ENCODE data around the gene BTBD2. TPM values are rescaled to one million over a fixed set of nuclear protein-coding genes. Genes with fewer than 3 reads are reported as not detected.
A peak's percentile ranks its signal among the peaks of the same experiment; 100 is the strongest.

The BTBD2 gene
- total and polyA plus RNA-seq, 2 of the 13 experiments (the other 11 are each of a cell fraction or from before 2014, with no cell fraction given): 28.1 to 45.3 TPM

DNA sequence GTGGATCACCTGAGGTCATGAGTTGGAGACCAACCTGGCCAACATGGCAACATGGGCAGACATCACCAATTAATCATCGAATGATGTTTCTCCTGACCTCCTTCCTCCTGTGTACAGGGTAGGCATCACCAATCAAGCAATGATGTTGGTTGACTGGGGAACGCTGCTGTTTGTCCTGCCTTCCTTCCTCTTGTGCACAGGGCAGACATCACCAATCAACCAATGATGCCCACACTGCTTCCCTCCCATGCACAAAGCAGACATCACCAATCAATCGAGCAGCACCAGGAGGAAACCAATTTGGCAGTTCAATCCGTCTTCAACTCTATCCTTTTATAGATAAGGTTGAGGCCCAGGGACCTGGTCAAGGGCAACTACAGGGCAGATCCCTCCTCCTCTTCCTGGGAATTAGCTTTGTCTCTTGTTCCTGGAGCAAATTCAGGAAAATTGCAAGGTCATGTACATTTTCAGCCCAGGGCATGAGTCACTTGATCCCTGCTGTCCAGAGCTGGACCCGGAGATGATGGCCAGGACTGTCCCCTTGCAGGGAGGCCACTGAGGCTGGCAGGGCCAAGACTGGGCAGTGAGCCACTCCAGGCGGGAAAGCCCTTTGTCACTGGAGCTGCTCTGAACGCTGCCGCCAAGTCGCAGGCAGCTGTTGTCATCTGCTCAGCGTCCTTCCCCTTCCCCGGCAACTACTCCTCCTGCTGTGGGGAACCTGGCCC is 79.9 kb downstream of the BTBD2 start (continued):
- peak; percentile 35 for TF ChIP-seq XRCC5 (optimal IDR thresholded peaks at IDR 0.05; ENCODE audit: low read length)
- no peak for TF ChIP-seq ZNF207 (IDR thresholded peaks at IDR 0.05; ENCODE audit: borderline replicate concordance)
- TF ChIP-seq, protein P1, sequence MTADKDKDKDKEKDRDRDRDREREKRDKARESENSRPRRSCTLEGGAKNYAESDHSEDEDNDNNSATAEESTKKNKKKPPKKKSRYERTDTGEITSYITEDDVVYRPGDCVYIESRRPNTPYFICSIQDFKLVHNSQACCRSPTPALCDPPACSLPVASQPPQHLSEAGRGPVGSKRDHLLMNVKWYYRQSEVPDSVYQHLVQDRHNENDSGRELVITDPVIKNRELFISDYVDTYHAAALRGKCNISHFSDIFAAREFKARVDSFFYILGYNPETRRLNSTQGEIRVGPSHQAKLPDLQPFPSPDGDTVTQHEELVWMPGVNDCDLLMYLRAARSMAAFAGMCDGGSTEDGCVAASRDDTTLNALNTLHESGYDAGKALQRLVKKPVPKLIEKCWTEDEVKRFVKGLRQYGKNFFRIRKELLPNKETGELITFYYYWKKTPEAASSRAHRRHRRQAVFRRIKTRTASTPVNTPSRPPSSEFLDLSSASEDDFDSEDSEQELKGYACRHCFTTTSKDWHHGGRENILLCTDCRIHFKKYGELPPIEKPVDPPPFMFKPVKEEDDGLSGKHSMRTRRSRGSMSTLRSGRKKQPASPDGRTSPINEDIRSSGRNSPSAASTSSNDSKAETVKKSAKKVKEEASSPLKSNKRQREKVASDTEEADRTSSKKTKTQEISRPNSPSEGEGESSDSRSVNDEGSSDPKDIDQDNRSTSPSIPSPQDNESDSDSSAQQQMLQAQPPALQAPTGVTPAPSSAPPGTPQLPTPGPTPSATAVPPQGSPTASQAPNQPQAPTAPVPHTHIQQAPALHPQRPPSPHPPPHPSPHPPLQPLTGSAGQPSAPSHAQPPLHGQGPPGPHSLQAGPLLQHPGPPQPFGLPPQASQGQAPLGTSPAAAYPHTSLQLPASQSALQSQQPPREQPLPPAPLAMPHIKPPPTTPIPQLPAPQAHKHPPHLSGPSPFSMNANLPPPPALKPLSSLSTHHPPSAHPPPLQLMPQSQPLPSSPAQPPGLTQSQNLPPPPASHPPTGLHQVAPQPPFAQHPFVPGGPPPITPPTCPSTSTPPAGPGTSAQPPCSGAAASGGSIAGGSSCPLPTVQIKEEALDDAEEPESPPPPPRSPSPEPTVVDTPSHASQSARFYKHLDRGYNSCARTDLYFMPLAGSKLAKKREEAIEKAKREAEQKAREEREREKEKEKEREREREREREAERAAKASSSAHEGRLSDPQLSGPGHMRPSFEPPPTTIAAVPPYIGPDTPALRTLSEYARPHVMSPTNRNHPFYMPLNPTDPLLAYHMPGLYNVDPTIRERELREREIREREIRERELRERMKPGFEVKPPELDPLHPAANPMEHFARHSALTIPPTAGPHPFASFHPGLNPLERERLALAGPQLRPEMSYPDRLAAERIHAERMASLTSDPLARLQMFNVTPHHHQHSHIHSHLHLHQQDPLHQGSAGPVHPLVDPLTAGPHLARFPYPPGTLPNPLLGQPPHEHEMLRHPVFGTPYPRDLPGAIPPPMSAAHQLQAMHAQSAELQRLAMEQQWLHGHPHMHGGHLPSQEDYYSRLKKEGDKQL (CRISPR knock-in tag; IDR thresholded peaks at IDR 0.05; ENCODE audit: low read depth): no peak
- no peak for TF ChIP-seq SP140L (CRISPR knock-in tag; IDR thresholded peaks at IDR 0.05; ENCODE audit: borderline replicate concordance)
- TF ChIP-seq ZNF44 (CRISPR knock-in tag; IDR thresholded peaks at IDR 0.05): no peak
- no peak for TF ChIP-seq ZMAT3 (CRISPR knock-in tag; conservative IDR thresholded peaks at IDR 0.05)
- 0 out of 2 replicates have a peak, but pooled peaks have one; percentile 43 for TF ChIP-seq ZNF605 (CRISPR knock-in tag; IDR thresholded peaks at IDR 0.05)
- no peak for TF ChIP-seq RAD21 (CRISPR knock-in tag; IDR thresholded peaks at IDR 0.05)
- no peak for TF ChIP-seq ZNF10 (CRISPR knock-in tag; IDR thresholded peaks at IDR 0.05; ENCODE audit: borderline replicate concordance, low read depth)
- no peak for TF ChIP-seq PLRG1 (conservative IDR thresholded peaks at IDR 0.05)
- no peak for TF ChIP-seq TARDBP (CRISPR knock-in tag; IDR thresholded peaks at IDR 0.05)
- TF ChIP-seq, protein P2, sequence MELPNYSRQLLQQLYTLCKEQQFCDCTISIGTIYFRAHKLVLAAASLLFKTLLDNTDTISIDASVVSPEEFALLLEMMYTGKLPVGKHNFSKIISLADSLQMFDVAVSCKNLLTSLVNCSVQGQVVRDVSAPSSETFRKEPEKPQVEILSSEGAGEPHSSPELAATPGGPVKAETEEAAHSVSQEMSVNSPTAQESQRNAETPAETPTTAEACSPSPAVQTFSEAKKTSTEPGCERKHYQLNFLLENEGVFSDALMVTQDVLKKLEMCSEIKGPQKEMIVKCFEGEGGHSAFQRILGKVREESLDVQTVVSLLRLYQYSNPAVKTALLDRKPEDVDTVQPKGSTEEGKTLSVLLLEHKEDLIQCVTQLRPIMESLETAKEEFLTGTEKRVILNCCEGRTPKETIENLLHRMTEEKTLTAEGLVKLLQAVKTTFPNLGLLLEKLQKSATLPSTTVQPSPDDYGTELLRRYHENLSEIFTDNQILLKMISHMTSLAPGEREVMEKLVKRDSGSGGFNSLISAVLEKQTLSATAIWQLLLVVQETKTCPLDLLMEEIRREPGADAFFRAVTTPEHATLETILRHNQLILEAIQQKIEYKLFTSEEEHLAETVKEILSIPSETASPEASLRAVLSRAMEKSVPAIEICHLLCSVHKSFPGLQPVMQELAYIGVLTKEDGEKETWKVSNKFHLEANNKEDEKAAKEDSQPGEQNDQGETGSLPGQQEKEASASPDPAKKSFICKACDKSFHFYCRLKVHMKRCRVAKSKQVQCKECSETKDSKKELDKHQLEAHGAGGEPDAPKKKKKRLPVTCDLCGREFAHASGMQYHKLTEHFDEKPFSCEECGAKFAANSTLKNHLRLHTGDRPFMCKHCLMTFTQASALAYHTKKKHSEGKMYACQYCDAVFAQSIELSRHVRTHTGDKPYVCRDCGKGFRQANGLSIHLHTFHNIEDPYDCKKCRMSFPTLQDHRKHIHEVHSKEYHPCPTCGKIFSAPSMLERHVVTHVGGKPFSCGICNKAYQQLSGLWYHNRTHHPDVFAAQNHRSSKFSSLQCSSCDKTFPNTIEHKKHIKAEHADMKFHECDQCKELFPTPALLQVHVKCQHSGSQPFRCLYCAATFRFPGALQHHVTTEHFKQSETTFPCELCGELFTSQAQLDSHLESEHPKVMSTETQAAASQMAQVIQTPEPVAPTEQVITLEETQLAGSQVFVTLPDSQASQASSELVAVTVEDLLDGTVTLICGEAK (IDR thresholded peaks at IDR 0.05): no peak
- TF ChIP-seq, protein P2 (CRISPR knock-in tag; IDR thresholded peaks at IDR 0.05): no peak
- TF ChIP-seq, protein P3, sequence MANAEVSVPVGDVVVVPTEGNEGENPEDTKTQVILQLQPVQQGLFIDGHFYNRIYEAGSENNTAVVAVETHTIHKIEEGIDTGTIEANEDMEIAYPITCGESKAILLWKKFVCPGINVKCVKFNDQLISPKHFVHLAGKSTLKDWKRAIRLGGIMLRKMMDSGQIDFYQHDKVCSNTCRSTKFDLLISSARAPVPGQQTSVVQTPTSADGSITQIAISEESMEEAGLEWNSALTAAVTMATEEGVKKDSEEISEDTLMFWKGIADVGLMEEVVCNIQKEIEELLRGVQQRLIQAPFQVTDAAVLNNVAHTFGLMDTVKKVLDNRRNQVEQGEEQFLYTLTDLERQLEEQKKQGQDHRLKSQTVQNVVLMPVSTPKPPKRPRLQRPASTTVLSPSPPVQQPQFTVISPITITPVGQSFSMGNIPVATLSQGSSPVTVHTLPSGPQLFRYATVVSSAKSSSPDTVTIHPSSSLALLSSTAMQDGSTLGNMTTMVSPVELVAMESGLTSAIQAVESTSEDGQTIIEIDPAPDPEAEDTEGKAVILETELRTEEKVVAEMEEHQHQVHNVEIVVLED (CRISPR knock-in tag; IDR thresholded peaks at IDR 0.05; ENCODE audit: borderline replicate concordance): no peak

All from HepG2 (cell line).